ENCODE data around the gene TYRO3. TPM values are rescaled to one million over a fixed set of nuclear protein-coding genes. Genes with fewer than 3 reads are reported as not detected.
A peak's percentile ranks its signal among the peaks of the same experiment; 100 is the strongest.

The TYRO3 gene
- total and polyA plus RNA-seq, 3 donors from 2014 or later, result 99.0 to 156 (median 107) TPM

- WGBS, 2 donors, result 69 to 77% methylated on average over 3 of the region's 3 CpGs
- no peaks in the 10 kb centered on the region for H3K36me3 ChIP-seq (ENCODE audit: low read depth, missing control alignments)
- no peaks in the 10 kb centered on the region for H3K27me3 ChIP-seq
- H3K4me3 ChIP-seq, result no peak overlapping the region
- peaks cover 17% of the 10 kb centered on the region for H3K4me1 ChIP-seq
- TF ChIP-seq CTCF (IDR thresholded peaks at IDR 0.05) (no peak), POLR2A (IDR thresholded peaks at IDR 0.05) (no peak)
- no peak for DNase-seq
- H3K27ac ChIP-seq, result peak overlapping the region; percentile 5 to 60
- intact Hi-C loops (cut with DNase I; ENCODE audit: low total_unique reads), result no loop called here
- H3K9me3 ChIP-seq, result no peaks in the 10 kb centered on the region
Observed at GRCh38 chr15:41631880-41632470, 73.0 kb downstream of the TYRO3 start.

Other genes starting within 250 kb of the TYRO3 start
- 10 to 100 TPM; 21.2 to 22.1 TPM for gene OIP5, start 226.6 kb upstream of the TYRO3 start, total RNA-seq
- gene OIP5, start 226.6 kb upstream of the TYRO3 start, polyA plus RNA-seq (ENCODE audit: insufficient read depth, low read depth, low replicate concordance), result 44.8 TPM
- gene NUSAP1, start 226.3 kb upstream of the TYRO3 start, total RNA-seq, result 10 to 100 TPM; 19.5 to 20.2 TPM
- gene NUSAP1, start 226.3 kb upstream of the TYRO3 start, polyA plus RNA-seq (ENCODE audit: insufficient read depth, low read depth, low replicate concordance), result 40.2 TPM
- 10 to 100 TPM; 23.4 to 25.0 TPM for gene NDUFAF1, start 156.7 kb upstream of the TYRO3 start, total RNA-seq
- gene NDUFAF1, start 156.7 kb upstream of the TYRO3 start, polyA plus RNA-seq (ENCODE audit: insufficient read depth, low read depth, low replicate concordance), result 49.7 TPM
- gene RTF1, start 142.1 kb upstream of the TYRO3 start, total RNA-seq, result 10 to 100 TPM; 56.9 to 82.7 TPM
- 27.8 TPM for gene RTF1, start 142.1 kb upstream of the TYRO3 start, polyA plus RNA-seq (ENCODE audit: insufficient read depth, low read depth, low replicate concordance)
- 10 to 100 TPM; 16.7 to 21.3 TPM for gene ITPKA, start 65.3 kb upstream of the TYRO3 start, total RNA-seq
- gene ITPKA, start 65.3 kb upstream of the TYRO3 start, polyA plus RNA-seq (ENCODE audit: insufficient read depth, low read depth, low replicate concordance), result 12.1 TPM
- 1 to 10 TPM; 3.7 to 4.2 TPM for gene LTK, start 45.4 kb upstream of the TYRO3 start, total RNA-seq
- 2.9 TPM for gene LTK, start 45.4 kb upstream of the TYRO3 start, polyA plus RNA-seq (ENCODE audit: insufficient read depth, low read depth, low replicate concordance)
- gene RPAP1, start 15.0 kb upstream of the TYRO3 start, total RNA-seq, result 10 to 100 TPM; 49.4 to 70.9 TPM
- 36.3 TPM for gene RPAP1, start 15.0 kb upstream of the TYRO3 start, polyA plus RNA-seq (ENCODE audit: insufficient read depth, low read depth, low replicate concordance)
- 10 to 100 TPM; 78.1 to 90.2 TPM for gene MGA, start 101.2 kb downstream of the TYRO3 start, total RNA-seq
- 20.3 TPM for gene MGA, start 101.2 kb downstream of the TYRO3 start, polyA plus RNA-seq (ENCODE audit: insufficient read depth, low read depth, low replicate concordance)
- 100 to 1,000 TPM; 156 to 159 TPM for gene MAPKBP1, start 215.3 kb downstream of the TYRO3 start, total RNA-seq
- 76.2 TPM for gene MAPKBP1, start 215.3 kb downstream of the TYRO3 start, polyA plus RNA-seq (ENCODE audit: insufficient read depth, low read depth, low replicate concordance)

Measured in testis (tissue), 3 donors.